ENCODE results near the gene RHOU.

Gene RHOU

DNA sequence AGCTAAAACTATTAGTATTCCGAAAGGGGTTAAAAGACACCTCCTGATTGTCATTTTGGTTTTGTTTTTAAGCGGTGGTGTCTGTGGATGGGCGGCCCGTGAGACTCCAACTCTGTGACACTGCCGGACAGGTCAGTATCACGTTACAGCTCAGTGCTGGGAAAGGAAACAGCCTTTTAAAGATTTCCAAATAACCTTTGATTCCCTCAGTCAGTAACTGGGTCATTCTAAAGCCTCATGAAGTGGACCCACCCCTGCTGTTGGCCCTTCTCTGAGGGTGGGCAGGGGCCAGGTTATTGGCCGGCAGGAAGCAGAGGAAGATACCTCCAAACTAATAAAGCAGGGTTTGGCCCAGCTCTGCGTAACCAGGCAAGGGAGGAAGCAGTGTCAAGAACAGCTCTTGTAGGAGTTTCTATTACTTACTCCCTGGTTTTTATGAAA, 2.3 kb downstream of the RHOU start:
- no peak for FAIRE-seq

- no peak for FAIRE-seq
Measured at GRCh38 chr1:228739826-228740225, 4.5 kb downstream of the RHOU start.

DNA sequence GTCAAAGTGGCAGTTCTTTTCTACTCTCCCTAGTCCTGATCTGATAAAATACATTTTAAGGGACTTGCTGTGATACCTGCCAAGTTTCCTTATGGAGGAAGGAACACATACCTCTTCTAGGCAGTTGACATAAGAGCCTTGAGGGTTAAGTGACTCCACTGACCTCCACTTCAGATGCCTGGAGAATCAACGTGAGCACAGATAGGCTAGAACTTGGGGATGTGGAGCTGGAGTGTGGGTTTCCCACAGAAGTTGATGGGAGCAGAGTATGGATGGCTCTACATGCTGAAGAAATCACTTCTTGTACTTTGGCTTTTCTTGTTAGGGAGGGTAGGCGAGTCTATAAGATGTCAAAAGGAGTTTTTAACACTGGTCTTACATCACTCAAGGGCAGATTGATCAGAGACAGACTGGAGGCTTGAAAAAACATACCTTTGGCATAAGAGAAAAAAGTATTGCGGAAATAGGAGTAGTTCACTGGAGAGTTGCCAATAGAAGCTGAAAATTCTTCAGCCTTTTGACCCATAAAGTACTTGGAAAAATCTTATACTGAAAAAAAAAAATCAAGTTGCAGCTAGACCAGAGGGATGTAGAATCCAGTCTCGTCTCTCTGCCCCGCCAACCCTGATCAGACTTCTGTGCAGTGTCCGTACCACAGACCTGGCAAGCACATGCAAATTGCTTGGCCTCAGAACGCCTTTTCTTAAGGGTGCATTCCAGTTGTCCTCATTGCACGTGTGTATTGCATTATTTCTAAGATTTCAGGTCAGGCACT, 5.5 kb downstream of the RHOU start:
- FAIRE-seq, result no peak

GRCh38 chr1:228742281-228742860, 7.1 kb downstream of the RHOU start:
- no peak for FAIRE-seq

DNA sequence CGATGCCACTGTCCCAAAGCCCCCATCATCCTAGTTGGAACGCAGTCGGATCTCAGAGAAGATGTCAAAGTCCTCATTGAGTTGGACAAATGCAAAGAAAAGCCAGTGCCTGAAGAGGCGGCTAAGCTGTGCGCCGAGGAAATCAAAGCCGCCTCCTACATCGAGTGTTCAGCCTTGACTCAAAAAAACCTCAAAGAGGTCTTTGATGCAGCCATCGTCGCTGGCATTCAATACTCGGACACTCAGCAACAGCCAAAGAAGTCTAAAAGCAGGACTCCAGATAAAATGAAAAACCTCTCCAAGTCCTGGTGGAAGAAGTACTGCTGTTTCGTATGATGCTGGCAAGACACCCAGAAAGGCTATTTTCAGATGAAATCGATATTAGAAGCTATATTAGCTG, 8.1 kb downstream of the RHOU start:
- no peak for FAIRE-seq

- FAIRE-seq, result no peak
Measured at GRCh38 chr1:228744356-228744755, 9.1 kb downstream of the RHOU start.

DNA sequence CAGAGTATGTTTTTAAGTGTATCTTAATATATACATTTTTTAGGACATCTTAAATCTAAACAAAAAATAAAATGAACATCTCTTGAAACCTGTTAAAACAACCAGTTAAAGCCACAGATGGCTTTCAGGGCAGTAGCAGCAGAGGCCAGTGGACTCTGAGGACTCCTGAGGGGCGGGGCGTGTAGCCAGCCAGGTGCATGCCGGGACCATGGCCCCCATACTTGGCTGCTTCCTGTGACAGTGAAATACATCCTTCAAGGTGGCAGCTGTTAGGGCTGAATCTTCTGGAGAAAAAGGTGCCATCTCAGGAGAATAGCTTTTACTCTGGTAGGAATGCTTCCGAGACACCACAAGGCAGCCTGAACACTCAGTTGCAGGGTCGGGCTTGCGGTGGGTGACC, 9.6 kb downstream of the RHOU start:
- no peak for FAIRE-seq

DNA sequence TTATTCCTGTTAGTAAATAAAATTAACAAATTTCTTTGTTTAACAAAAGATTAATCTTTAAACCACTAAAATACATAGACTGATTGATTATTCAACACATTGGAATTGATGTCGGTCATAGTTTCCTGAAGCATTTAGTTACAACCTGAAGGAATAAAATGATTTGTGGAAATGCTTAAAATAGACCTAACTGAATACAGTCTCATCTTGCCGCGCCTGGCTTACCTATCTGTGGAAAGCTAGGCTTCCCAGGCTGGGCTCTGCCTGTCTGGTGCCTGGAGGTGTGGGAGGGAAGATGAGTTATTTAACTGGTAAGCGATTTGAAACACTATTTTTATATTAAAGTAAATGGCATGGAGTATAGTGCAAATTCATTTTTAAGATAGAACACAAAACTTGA, 10.2 kb downstream of the RHOU start:
- no peak for FAIRE-seq

DNA sequence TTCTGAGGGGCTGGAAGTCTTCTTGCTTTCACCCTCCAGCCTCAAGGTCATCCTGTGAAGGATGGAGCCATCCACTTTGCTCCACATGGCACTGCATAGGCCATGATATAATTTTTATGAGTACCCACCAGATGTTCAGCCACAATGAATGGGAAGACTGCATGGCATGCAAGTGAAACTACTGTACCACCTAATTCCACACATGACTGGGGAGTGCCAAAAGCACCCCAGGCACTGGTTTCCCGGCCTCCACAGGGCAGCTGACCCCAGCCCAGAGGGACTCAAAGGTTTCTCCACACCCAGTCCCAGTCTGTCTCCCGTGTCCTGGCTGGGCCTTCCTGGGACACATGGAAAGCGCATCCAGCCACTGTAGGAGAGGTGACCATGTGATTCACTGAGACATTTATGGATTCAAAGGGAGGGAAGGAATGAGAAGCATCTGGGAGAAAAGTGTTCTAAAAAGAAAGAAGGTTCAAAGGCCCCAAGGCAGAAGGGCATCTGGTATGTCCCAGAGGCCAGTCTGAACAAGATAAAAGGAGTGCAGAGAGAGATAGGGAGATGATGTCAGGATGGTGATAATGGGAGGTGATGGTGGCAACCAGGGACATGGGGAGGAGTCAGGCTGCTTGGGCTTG, 12.1 kb downstream of the RHOU start:
- no peak for FAIRE-seq

DNA sequence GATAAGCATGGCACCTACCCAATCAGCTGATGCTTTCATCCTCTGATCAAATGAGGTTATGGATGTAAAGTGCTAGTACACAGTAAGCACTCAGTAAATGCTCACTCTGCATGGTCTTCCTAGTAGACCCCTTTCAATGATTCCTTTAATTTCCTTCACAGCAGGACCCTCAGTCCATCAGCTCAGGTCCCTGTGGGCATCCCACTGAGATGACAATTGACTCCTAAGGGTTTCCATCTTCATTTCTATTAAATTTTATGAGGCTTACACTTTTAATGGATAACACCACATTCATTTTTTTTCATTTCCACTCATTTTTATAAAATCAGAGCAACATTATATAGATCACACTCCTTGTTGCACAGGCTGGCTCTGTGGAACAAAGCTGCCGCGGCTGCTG, 12.8 kb downstream of the RHOU start:
- FAIRE-seq, result no peak

DNA sequence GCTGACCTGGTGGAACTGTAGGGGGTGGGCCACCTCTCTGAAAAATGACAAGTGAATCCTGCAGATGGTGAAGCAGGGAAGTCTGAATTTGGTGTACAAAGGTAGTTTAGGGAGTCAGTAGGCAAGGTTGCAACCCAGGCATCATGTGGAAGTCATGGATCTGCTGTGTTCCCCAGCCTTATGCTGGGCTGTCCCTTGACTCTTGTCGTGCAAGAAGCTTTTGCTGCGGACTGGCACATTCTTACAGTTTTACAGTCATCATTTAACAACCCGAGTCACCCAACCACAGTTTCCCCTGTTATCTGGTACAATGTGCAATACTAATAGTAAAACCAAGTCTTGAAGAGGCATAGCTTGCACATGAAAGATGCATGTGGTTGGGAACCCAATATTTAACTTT, 13.2 kb downstream of the RHOU start:
- no peak for FAIRE-seq

GRCh38 chr1:228749765-228750164, 14.5 kb downstream of the RHOU start:
- FAIRE-seq, result no peak

DNA sequence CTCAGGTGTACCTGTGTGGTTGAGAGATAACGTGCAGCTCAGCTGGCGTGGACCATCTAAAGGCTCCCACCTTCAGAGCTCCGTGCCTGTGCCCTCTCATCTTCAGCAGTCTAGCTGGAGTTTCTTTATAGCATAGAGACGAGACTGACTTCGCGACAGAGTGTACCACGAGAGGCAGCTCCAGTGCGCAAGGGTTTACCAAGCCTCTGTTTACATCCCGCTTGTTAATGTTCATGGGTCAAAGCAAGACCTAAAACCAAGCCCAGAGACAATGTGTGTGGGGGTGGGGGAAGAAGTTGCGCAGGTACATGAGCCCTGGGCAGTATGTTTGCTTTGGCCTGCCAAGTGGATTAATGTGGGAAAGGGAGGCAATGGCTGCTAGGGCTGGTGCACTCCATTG, 15.6 kb downstream of the RHOU start:
- no peak for FAIRE-seq

- no peak for FAIRE-seq
Measured at GRCh38 chr1:228751360-228752098, 16.2 kb downstream of the RHOU start.

GRCh38 chr1:228752258-228752657, 17.0 kb downstream of the RHOU start:
- no peak for FAIRE-seq

- no peak for FAIRE-seq
Measured at GRCh38 chr1:228752675-228753265, 17.5 kb downstream of the RHOU start.

DNA sequence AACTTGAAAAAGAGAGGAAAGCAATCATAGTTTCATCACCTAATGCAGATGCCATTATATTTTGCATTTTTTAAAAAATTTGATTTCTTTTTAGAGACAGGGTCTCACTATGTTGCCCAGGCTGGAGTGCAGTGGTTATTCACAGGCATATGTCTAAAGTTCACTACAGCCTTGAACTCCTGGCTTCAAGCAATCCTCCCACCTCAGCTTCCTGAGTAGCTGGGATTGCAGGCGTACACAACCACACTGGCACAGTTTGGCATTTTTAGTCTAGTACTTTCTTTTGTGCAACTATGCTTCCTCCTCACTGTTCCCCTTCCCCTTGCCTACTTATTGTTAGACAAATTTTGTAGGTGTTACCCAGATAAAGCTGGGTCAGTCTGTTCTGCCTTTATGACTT, 18.0 kb downstream of the RHOU start:
- no peak for FAIRE-seq

- FAIRE-seq, result no peak
Measured at GRCh38 chr1:228753786-228754360, 18.6 kb downstream of the RHOU start.

- no peak for FAIRE-seq
Measured at GRCh38 chr1:228754646-228755268, 19.5 kb downstream of the RHOU start.

- FAIRE-seq, result no peak
Measured at GRCh38 chr1:228755800-228756199, 20.5 kb downstream of the RHOU start.

DNA sequence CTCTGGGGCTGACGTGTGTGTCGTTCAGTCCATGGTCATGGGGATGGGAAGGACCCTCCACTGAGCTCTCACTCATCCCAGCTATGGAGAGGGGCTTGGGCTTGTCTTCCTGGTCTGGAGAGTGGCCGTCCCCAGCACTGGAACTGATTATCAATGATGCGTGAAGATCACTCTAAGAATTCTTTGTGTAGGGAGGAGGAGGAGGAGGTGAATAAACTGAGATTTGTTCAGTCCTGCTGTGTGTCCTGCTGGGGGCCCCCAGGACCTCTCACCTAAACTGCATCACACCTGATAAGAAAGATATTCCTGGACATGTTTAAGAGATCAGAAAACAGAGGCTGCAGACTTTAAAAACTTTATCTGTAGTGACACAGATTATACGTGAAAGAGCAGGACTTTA, 21.2 kb downstream of the RHOU start:
- FAIRE-seq, result no peak

- no peak for FAIRE-seq
Measured at GRCh38 chr1:228758447-228758846, 23.2 kb downstream of the RHOU start.
